Mononuclear cell (primary cell): Measurements from ENCODE around the gene NFIB. TPM values are rescaled to one million over a fixed set of nuclear protein-coding genes. Genes with fewer than 3 reads are reported as not detected.

Experiments used
- H3K27me3 ChIP-seq: 2 replicates; pipeline ENCODE4 v1.6.0; 2011; ENCODE audit warnings: low read length, control low read depth; ENCODE audit not compliant: insufficient read depth
- H3K4me1 ChIP-seq: 2 replicates; pipeline ENCODE4 v1.5.1; 2011; ENCODE audit warnings: mild to moderate bottlenecking, low read length, control low read depth; ENCODE audit not compliant: insufficient read depth
- H3K4me3 ChIP-seq: 2 replicates; pipeline ENCODE4 v1.5.1; 2011; ENCODE audit warnings: mild to moderate bottlenecking, low read length, moderate library complexity
- H3K9me3 ChIP-seq: 2 replicates; pipeline ENCODE4 v1.5.1; 2011; ENCODE audit warnings: low read depth, mild to moderate bottlenecking, control low read depth, low read length
- total RNA-seq: library from RNA; depleted of rRNA; stranded (reverse); fragments of >200 nt; gene quantifications from one replicate; pipeline ENCODE4 v1.2.3, GENCODE V29; 2012

The NFIB gene
- total RNA-seq, 1 donor: 0.42 TPM

DNA sequence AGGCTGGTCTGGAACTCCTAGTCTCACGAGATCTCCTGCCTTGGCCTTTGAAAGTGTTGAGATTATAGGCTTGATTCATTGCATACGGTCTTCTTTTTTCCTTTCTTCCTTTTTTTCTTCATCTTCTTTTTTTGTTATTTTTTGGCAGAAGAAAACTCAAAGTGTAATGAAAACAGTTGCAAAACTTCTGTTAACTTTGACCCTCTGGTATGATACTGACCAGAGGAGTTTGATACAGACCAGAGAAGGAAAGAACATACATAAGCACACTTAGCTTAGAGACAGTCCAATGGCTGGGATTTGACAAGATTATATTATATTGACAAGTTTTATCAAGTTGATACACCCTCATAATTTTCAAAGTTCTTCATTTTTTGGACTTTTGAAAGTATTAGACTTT, 181.2 kb downstream of the NFIB start:
- Histone ChIP-seq H3K4me3 (no peak overlapping the region), H3K4me1 (no peaks in the 10 kb centered on the region), H3K9me3 (no peaks in the 10 kb centered on the region), H3K27me3 (no peaks in the 10 kb centered on the region)

DNA sequence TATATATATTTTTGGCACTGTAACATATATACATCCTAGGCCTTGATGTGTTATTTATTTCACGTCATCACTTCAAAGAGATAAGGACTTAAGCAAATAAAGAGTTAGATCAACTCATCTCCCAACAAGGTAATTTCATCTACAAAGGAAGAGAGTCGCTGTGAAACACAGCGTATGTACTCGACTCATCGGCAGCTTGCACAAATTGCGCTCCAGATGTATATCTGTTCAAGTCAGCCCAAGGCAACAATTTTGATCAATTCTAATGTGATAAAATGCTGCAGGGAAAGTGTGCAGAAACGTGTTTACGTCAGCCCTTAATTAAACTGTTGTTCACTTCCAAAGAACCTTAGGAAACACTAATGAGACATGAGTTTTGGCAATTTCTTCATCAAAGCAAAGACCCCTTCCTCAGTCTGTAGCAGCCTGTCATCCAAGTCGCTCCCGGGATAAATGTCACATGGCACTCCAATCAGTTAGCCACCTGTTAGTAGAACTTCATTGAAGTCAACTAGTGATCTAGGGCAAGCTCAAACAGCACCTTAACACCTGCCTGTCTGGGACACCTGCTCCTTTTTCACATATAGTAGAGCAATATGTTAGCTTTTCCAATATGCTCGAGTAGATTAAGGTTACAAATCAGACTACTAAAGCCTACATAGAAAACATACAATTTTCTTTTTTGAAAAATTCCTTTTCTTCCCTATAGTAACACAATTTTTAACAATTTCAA, 182.4 kb downstream of the NFIB start:
- Histone ChIP-seq H3K4me1 (no peaks in the 10 kb centered on the region), H3K27me3 (no peaks in the 10 kb centered on the region)

DNA sequence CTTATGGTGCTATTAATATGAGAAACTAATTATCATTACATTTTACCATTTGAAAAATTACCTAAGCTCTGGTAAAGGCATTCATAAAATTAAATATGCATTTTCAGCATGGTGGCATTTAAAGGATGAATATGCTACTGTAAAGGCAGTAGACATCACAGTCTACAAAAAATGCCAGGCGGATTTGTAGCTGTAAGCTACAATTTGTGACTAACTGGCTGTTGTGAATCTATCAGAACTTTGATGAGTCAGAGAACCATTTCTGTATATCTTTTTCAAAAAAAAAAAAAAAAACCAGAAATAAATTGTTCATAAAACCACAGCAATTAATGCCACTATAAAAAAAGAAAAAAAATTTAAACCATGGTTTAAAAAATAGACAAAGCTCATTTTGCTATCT, 186.3 kb downstream of the NFIB start:
- Histone ChIP-seq H3K9me3 (no peaks in the 10 kb centered on the region), H3K27me3 (no peaks in the 10 kb centered on the region), H3K4me1 (no peaks in the 10 kb centered on the region), H3K4me3 (no peak overlapping the region)

More for the DNA sequence above, 182.4 kb downstream of the NFIB start:
- H3K4me3 ChIP-seq: no peak overlapping the region
- H3K9me3 ChIP-seq: no peaks in the 10 kb centered on the region

DNA sequence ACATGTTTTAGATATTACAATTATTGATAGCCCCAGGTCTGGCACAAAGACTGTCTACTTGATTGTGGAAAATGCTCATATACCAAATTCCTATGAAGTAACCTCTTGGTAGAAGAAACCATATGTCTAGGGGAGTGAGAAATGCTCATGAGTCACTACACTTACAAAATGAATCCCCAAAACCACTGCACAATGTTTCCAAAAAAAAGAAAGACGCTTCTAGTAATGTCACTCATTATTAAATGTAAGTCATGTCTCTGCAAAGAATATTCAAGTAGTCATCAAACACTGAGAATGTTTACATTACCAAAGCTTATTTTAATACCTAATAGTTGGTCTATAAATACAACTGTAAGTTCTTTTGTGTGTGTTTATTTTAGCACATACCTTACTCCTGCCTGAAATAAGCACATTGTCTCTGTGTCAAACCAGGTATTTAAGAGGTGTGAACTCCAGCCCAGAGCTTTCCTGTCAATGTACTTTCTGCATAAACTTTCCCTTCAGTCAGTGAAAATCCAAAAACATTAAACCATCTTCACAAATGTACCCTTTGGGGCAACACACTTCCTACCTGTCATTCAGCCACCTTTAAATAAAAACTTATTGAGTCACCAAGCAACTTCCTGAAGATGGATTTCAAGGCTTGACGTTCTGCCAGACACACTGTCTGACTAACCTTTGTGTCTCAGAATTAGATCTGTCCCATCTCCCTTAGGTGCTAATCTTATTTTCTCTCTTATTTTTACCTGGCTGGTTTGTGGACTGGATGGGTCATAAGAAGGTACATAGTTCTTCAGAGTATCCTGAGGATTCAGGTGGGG, 194.0 kb downstream of the NFIB start:
- Histone ChIP-seq H3K27me3 (no peaks in the 10 kb centered on the region), H3K4me3 (no peak overlapping the region)

DNA sequence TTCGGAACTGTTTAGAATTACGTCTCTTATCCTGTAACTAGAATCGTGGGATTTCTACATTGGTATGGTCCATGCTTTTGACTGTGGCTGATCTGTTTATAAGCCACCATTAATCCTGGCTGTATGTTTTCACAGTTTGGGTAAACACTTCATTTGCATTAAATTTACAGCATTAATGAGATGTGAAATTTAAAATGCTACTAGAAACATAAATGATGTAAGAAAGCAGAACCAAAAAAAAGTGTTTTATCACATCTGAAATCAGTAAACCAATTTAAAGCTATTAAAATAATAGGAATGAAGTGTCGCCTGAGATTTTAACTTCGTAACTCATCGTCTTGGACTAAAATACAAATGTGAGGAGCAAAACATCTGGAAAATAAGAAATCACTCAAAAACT, 201.7 kb downstream of the NFIB start:
- Histone ChIP-seq H3K4me1 (no peaks in the 10 kb centered on the region), H3K27me3 (no peaks in the 10 kb centered on the region), H3K9me3 (no peaks in the 10 kb centered on the region)

More for the DNA sequence above, 194.0 kb downstream of the NFIB start:
- Histone ChIP-seq H3K9me3 (no peaks in the 10 kb centered on the region), H3K4me1 (no peaks in the 10 kb centered on the region)

DNA sequence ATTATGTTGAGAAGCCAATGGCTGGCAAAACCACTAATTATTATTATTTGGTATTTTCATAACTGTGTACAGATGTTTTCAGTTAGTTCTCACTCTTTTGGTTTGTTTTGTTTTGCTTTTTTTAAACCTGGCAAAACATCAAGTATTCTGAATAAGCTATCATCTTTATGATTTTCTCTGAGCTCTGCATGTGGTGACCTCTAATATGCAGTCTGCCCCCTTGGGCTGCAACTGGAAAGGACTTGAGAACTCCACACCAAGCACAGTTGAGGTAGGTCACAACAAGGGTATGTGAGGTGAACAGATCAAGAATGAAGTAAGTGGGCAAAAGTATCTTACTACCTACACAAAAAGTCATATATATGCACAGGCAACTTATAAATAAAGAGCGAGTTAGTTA, 202.2 kb downstream of the NFIB start:
- Histone ChIP-seq H3K9me3 (no peaks in the 10 kb centered on the region), H3K4me3 (no peak overlapping the region), H3K27me3 (no peaks in the 10 kb centered on the region), H3K4me1 (no peaks in the 10 kb centered on the region)

More for the DNA sequence above, 201.7 kb downstream of the NFIB start:
- no peak overlapping the region for H3K4me3 ChIP-seq

DNA sequence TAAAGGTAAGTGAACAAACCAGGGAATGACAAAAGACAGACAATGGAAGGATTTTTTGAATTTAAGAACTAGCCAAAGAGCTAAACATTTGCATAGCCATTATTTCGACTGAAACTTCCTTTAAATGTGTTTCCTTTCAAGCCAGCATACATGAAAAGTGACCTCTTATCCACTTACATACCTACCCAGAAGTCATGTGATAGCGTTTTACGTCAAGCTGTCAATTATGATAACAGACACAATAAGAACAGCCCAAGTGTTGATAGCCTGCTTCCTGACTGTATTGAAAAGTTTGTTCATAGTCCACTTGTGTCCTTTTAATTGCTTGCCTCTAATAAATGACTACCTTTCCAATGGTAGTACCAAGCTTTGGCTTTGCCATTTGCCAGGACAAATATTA, 206.0 kb downstream of the NFIB start:
- Histone ChIP-seq H3K27me3 (no peaks in the 10 kb centered on the region), H3K9me3 (no peaks in the 10 kb centered on the region), H3K4me1 (no peaks in the 10 kb centered on the region), H3K4me3 (no peak overlapping the region)

DNA sequence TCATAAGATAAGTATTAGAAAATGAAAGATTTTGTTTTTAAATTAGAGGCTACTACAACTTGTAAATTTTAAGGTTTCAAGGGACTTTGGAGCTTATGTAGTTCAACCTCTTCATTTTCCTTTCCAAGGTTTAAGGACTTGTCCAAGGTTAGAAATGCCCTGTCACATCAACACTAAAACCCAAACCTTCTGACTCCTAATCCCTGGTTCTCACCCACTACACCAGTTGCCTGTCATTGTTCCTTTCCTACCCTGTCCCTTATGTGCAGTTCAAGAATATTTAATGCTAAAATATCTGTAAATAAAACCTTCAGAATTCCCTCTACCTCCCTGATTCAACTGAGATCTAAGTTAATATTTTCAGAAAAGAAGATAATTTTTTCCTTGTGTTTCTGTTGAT, 206.4 kb downstream of the NFIB start:
- H3K27me3 ChIP-seq: no peaks in the 10 kb centered on the region
- H3K4me1 ChIP-seq: no peaks in the 10 kb centered on the region
- no peaks in the 10 kb centered on the region for H3K9me3 ChIP-seq
- H3K4me3 ChIP-seq: no peak overlapping the region

DNA sequence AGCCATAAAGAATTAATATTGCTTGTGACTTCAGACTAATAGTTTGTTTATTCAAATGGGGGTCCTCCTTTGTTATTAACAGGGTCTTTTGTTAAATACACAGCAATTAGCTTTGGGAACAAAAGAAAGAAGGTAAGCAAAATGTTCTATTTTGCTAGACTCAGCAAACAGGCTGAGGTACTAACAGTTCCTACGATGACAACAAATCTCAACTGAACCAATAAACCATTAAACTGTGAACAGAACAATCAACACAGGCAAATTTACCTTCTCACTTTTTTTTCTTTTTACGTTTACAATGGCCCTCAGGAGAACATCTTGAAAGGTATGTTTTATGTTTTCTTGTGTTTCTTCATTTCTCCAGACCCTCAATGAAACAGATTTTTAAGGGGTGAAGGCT, 207.2 kb downstream of the NFIB start:
- no peak overlapping the region for H3K4me3 ChIP-seq
- H3K27me3 ChIP-seq: no peaks in the 10 kb centered on the region
- no peaks in the 10 kb centered on the region for H3K4me1 ChIP-seq
- H3K9me3 ChIP-seq: no peaks in the 10 kb centered on the region

DNA sequence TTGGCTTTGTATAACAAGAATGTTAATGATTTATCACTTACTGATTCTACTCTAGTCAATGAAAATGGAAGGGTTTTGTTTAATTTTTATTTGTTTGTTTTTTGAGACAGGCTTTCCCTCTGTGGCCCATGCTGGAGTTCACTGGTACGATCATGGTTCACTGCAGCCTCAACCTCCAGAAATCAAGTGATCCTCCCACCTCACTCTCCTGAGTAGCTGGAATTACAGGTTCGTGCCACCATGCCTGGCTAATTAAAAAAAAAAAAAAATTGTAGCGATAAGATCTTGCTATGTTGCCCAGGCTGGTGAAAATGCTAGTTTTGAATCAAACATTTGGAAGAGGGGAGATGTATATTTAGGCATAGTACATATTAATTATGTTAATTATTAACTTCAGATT, 209.4 kb downstream of the NFIB start:
- Histone ChIP-seq H3K4me1 (no peaks in the 10 kb centered on the region), H3K4me3 (no peak overlapping the region), H3K9me3 (no peaks in the 10 kb centered on the region), H3K27me3 (no peaks in the 10 kb centered on the region)

DNA sequence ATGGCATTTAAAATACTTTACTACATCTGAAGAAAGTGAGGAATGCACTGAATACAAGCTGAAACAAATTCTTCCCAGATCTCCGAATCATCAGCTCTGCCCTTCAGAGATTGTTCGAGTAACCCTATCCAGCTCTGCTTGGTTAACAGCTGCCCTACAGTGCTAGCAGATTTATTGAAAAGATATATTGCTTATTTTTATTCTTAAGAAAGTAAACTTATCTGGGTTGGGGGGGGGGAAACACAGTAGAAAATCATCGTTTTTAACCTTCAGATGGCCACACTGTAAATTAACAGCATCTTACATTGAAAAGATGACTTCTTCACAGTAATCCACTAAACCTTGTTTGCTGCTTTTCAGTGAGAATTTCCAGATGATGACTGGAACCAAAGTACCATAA, 210.8 kb downstream of the NFIB start:
- Histone ChIP-seq H3K27me3 (no peaks in the 10 kb centered on the region), H3K4me1 (no peaks in the 10 kb centered on the region), H3K4me3 (no peak overlapping the region), H3K9me3 (no peaks in the 10 kb centered on the region)

DNA sequence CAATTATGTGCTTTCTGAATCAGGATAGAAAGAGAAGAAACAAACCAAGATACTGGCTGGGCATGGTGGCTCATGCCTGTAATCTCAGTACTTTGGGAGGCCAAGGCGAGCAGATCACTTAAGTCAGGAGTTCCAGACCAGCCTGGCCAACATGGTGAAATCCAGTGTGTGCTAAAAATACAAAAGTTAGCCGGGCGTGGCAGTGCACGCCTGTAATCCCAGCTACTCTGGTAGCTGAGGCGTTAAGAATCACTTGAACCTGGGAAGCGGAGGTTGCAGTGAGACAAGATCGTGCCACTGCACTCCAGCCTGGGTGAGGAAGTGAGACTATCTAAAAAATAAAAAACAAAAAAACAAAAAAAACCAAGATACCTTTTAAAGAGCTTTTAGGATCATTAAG, 214.2 kb downstream of the NFIB start:
- H3K4me1 ChIP-seq: no peaks in the 10 kb centered on the region
- no peaks in the 10 kb centered on the region for H3K9me3 ChIP-seq
- no peaks in the 10 kb centered on the region for H3K27me3 ChIP-seq
- no peak overlapping the region for H3K4me3 ChIP-seq

DNA sequence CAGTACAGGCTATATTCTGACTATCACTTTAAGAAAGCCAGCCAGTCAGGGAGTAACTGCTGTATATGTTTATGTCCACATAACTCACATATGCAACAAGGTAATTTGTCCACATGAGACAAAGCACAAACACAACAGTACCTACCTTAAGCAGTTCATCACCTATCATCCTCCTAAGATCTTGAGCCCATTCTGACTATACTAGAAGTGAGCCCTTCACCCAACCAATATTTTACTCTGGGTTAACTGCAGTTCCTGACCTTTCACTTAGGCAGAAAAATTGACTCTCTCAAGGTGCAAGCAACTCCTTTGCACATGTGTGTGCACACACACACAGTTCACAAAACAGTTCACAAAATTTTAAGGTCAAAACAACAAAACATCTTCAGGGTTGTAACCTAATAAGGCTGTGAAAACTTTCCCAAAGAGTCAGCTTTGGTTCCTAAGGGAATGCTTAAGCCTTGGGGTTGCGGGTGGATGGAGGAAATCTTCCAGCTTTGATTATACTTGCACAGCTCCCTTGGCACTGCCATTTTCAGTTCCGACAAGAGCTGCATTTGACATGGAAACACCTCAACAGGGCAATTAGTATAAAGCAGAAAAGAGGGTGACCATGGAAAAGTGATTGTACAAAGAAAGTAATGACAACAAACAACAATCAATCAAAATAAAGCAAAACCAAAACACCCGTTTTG, 215.3 kb downstream of the NFIB start:
- no peaks in the 10 kb centered on the region for H3K4me1 ChIP-seq
- no peaks in the 10 kb centered on the region for H3K27me3 ChIP-seq
- no peak overlapping the region for H3K4me3 ChIP-seq
- H3K9me3 ChIP-seq: no peaks in the 10 kb centered on the region

DNA sequence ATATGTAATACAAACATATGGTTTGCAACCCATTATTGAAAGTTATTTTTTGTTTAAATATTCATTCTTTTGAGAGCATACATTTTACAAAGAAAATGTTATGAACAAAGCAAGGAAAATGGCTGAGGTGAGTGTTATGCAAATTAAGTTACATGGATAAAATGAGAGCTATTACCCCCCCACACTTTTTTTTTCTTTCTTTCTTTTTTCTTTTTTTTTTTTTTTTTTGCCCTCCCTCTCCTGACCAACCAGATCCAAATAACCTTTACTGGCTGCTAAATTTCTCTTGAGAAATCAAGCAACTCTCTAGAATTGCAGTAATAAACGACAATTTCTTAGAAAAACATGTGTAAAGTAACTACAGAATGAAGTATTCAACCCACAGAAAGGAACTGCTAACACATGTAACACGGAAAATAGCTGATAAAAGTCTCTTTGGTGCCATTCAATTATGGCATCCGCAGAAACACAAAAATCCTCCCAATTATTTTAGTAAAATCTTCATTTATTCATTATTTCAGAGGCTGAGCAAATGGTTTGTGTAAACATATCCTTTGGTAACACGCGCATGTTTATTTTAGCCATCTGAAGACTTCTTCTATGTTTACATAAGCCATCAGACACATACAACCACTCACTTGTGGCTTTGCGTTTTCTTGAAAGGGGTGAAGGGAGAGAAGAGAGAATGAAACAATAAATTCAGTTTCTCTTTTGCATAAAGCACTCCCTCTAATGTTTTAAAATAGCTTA, 216.1 kb downstream of the NFIB start:
- no peaks in the 10 kb centered on the region for H3K4me1 ChIP-seq
- H3K9me3 ChIP-seq: no peaks in the 10 kb centered on the region
- no peak overlapping the region for H3K4me3 ChIP-seq
- no peaks in the 10 kb centered on the region for H3K27me3 ChIP-seq

DNA sequence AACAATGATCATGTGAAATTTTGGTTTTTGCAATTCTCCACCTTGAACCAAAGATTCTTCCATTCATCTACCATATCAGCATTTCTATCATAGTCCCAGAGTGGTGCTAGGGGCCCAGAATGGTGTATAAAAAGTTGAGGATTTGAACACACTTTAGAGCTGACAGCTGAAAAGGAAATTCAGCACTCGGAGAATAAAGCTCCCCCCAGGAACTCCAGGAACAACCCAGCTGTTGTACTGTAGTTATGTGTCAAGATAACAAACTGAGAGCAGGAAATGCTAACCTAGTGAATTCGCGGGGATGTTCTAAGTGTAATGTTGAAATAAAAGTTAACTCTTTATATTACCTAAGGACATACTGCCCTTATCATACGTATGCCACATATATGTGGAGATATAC, 216.7 kb downstream of the NFIB start:
- no peak overlapping the region for H3K4me3 ChIP-seq
- no peaks in the 10 kb centered on the region for H3K9me3 ChIP-seq
- no peaks in the 10 kb centered on the region for H3K27me3 ChIP-seq
- no peaks in the 10 kb centered on the region for H3K4me1 ChIP-seq
